Type B pancreatic cell (in vitro differentiated cells): ENCODE results near the gene CCDC152. TPM values are rescaled to one million over a fixed set of nuclear protein-coding genes. Genes with fewer than 3 reads are reported as not detected.

ENCODE experiments used
- DNase-seq: peaks from one replicate; pipeline ENCODE4 v3.0.0; 2021; ENCODE audit warnings: mixed read lengths; ENCODE audit not compliant: unreplicated experiment; ENCODE audit errors: extremely low spot score
- H3K27ac Mint-ChIP-seq: 2 replicates; pipeline ENCODE4 v1.8.0; 2021; ENCODE audit warnings: mild to moderate bottlenecking, mixed read lengths
- H3K27me3 Mint-ChIP-seq: 2 replicates; pipeline ENCODE4 v1.8.0; 2021; ENCODE audit warnings: mixed read lengths
- H3K36me3 Mint-ChIP-seq: 2 replicates; pipeline ENCODE4 v1.8.0; 2021; ENCODE audit warnings: mixed read lengths
- H3K4me1 Mint-ChIP-seq: one replicate; pipeline ENCODE4 v1.8.0; 2021; ENCODE audit warnings: mixed read lengths; ENCODE audit not compliant: unreplicated experiment
- H3K4me3 Mint-ChIP-seq: 2 replicates; pipeline ENCODE4 v1.8.0; 2021; ENCODE audit warnings: mild to moderate bottlenecking, mixed read lengths
- H3K9me3 Mint-ChIP-seq: 2 replicates; pipeline ENCODE4 v1.8.0; 2021; ENCODE audit warnings: mixed read lengths
- CTCF ChIP-seq: fragments of 200-600 bp; sonication (generic); conservative IDR thresholded peaks from 2 replicates; pipeline ENCODE4 v1.5.0; 2021; ENCODE audit warnings: antibody characterized with exemption, mild to moderate bottlenecking
- total RNA-seq: library from RNA; stranded (reverse); gene quantifications from 2 replicates; pipeline ENCODE4 v1.2.1, GENCODE V29; 2021; ENCODE audit warnings: low replicate concordance

The CCDC152 gene
- total RNA-seq, 1 donor from 2014 or later: not detected

GRCh38 chr5:42830924-42831323 lies 74.3 kb downstream of the CCDC152 start:
- Mint-ChIP-seq H3K27ac (no peak overlapping the region), H3K4me3 (no peak overlapping the region), H3K4me1 (no peaks in the 10 kb centered on the region), H3K9me3 (peaks cover 13% of the 10 kb centered on the region), H3K27me3 (peaks cover 3% of the 10 kb centered on the region), H3K36me3 (no peaks in the 10 kb centered on the region)
- TF ChIP-seq CTCF: no peak
- no peak for DNase-seq

- TF ChIP-seq CTCF: no peak
- no peak overlapping the region for H3K4me3 Mint-ChIP-seq
- no peaks in the 10 kb centered on the region for H3K36me3 Mint-ChIP-seq
- H3K9me3 Mint-ChIP-seq: peaks cover 13% of the 10 kb centered on the region
- DNase-seq: no peak
- no peaks in the 10 kb centered on the region for H3K4me1 Mint-ChIP-seq
- H3K27me3 Mint-ChIP-seq: peaks cover 3% of the 10 kb centered on the region
- no peak overlapping the region for H3K27ac Mint-ChIP-seq
These were observed 75.4 kb downstream of the CCDC152 start for GRCh38 chr5:42832060-42832459.

GRCh38 chr5:42836070-42836769 lies 79.6 kb downstream of the CCDC152 start:
- no peaks in the 10 kb centered on the region for H3K36me3 Mint-ChIP-seq
- peaks cover 5% of the 10 kb centered on the region for H3K4me1 Mint-ChIP-seq
- DNase-seq: no peak
- TF ChIP-seq CTCF: no peak
- no peak overlapping the region for H3K27ac Mint-ChIP-seq
- H3K9me3 Mint-ChIP-seq: peaks cover 13% of the 10 kb centered on the region
- no peaks in the 10 kb centered on the region for H3K27me3 Mint-ChIP-seq
- H3K4me3 Mint-ChIP-seq: no peak overlapping the region

GRCh38 chr5:42837601-42838000 lies 81.0 kb downstream of the CCDC152 start:
- no peaks in the 10 kb centered on the region for H3K36me3 Mint-ChIP-seq
- no peak for DNase-seq
- H3K4me1 Mint-ChIP-seq: peaks cover 5% of the 10 kb centered on the region
- H3K27ac Mint-ChIP-seq: no peak overlapping the region
- H3K27me3 Mint-ChIP-seq: no peaks in the 10 kb centered on the region
- no peak overlapping the region for H3K4me3 Mint-ChIP-seq
- no peak for TF ChIP-seq CTCF
- peaks cover 13% of the 10 kb centered on the region for H3K9me3 Mint-ChIP-seq

GRCh38 chr5:42839196-42839595 lies 82.6 kb downstream of the CCDC152 start:
- Mint-ChIP-seq H3K36me3 (no peaks in the 10 kb centered on the region), H3K27me3 (no peaks in the 10 kb centered on the region), H3K27ac (no peak overlapping the region), H3K4me1 (peaks cover 5% of the 10 kb centered on the region), H3K4me3 (no peak overlapping the region), H3K9me3 (peaks cover 8% of the 10 kb centered on the region)
- DNase-seq: no peak
- no peak for TF ChIP-seq CTCF
